SK-N-SH (cell line): ENCODE data around the gene ATCAY. TPM values are rescaled to one million over a fixed set of nuclear protein-coding genes. Genes with fewer than 3 reads are reported as not detected.
A peak's percentile ranks its signal among the peaks of the same experiment; 100 is the strongest.
"Not testable (repeated sequence)": the region's sequence is repeated elsewhere in the genome, so short reads cannot be mapped to it uniquely, and the experiment has no call there.

Source experiments
- CTCF ChIA-PET: fragments of 300-600, 350-600 bp; formaldehyde crosslinking; extraction: SDS; loops from one replicate; lab custom pipeline; 2021; lab: Yijun Ruan, JAX
- POLR2A ChIA-PET: fragments of 350-600 bp; sonication (Branson Sonifier 250); formaldehyde crosslinking; extraction: SDS; loops from one replicate; lab custom pipeline; 2020; ENCODE audit warnings: antibody characterized with exemption, inconsistent platforms; lab: Yijun Ruan, JAX
- DNase-seq: peaks from one replicate; pipeline ENCODE4 v3.0.0; 2012
- H2AFZ ChIP-seq: fragments of 200-600 bp; sonication (generic); 2 replicates; pipeline ENCODE4 v1.8.1; 2016; ENCODE audit warnings: antibody characterized with exemption, mild to moderate bottlenecking, low read depth
- H3F3A ChIP-seq: fragments of 200-600 bp; sonication (generic); replicated peaks from 2 replicates; pipeline ENCODE3; 2016; ENCODE audit warnings: antibody characterized with exemption, mild to moderate bottlenecking; ENCODE audit not compliant: insufficient read depth
- H3K27ac ChIP-seq, 2 experiments: fragments of 200-500 bp in 1 of 2; fragments of 200-600 bp in 1 of 2; sonication (Bioruptor generic) in 1 of 2; sonication (generic), shearing (Covaris generic) in 1 of 2; 2 replicates each; pipeline versions ENCODE4 v1.5.1 to v1.6.1; 2014 to 2016; ENCODE audit warnings: low read depth in 2 of 2, inconsistent platforms in 1 of 2, low read length in 1 of 2, mild to moderate bottlenecking in 1 of 2, mixed read lengths in 1 of 2
- H3K27me3 ChIP-seq: fragments of 200-600 bp; sonication (generic), shearing (Covaris generic); 2 replicates; pipeline ENCODE4 v1.6.1; 2016; ENCODE audit warnings: mixed run types; ENCODE audit not compliant: insufficient read depth
- H3K36me3 ChIP-seq, 2 experiments: fragments of 200-500 bp in 1 of 2; fragments of 200-600 bp in 1 of 2; sonication (Bioruptor generic) in 1 of 2; sonication (generic) in 1 of 2; replicated peaks in 1 of 2; 2 replicates each; pipeline versions ENCODE3 to v1.5.1; 2014 to 2016; ENCODE audit warnings: low read length in 1 of 2, mild to moderate bottlenecking in 1 of 2; ENCODE audit not compliant: insufficient read depth in 2 of 2, control insufficient read depth in 1 of 2
- H3K4me1 ChIP-seq, 2 experiments: fragments of 200-500 bp in 1 of 2; fragments of 200-600 bp in 1 of 2; sonication (Bioruptor generic) in 1 of 2; sonication (generic), shearing (Covaris generic) in 1 of 2; 2 replicates each; pipeline versions ENCODE4 v1.5.1 to v1.6.1; 2014 to 2016; ENCODE audit warnings: low read depth in 1 of 2, low read length in 1 of 2, mixed run types in 1 of 2; ENCODE audit not compliant: insufficient read depth in 2 of 2, control insufficient read depth in 1 of 2
- H3K4me2 ChIP-seq: fragments of 200-600 bp; sonication (generic), shearing (Covaris generic); 2 replicates; pipeline ENCODE4 v1.6.1; 2017; ENCODE audit warnings: mixed run types
- H3K4me3 ChIP-seq, 2 experiments: fragments of 200-500 bp in 1 of 2; fragments of 200-600 bp in 1 of 2; sonication (Bioruptor generic) in 1 of 2; sonication (generic), shearing (Covaris generic) in 1 of 2; 2 replicates each; pipeline versions ENCODE4 v1.5.1 to v1.8.1; 2014 to 2016; ENCODE audit warnings: low read depth in 2 of 2, inconsistent platforms in 1 of 2, low read length in 1 of 2, mild to moderate bottlenecking in 1 of 2, mixed read lengths in 1 of 2, moderate library complexity in 1 of 2
- H3K79me2 ChIP-seq: fragments of 200-600 bp; sonication (generic); 2 replicates; pipeline ENCODE4 v1.8.1; 2017; ENCODE audit warnings: mild to moderate bottlenecking; ENCODE audit not compliant: insufficient read depth
- H3K9ac ChIP-seq: fragments of 200-600 bp; sonication (generic); 2 replicates; pipeline ENCODE4 v1.6.1; 2017; ENCODE audit warnings: mixed run types
- H3K9me2 ChIP-seq: fragments of 200-600 bp; sonication (generic); 2 replicates; pipeline ENCODE4 v1.6.1; 2017; ENCODE audit warnings: mixed run types
- H3K9me3 ChIP-seq: fragments of 200-600 bp; sonication (generic); 2 replicates; pipeline ENCODE4 v1.6.1; 2017; ENCODE audit warnings: mixed run types, mild to moderate bottlenecking, moderate library complexity
- H4K20me1 ChIP-seq: fragments of 200-600 bp; sonication (generic); 2 replicates; pipeline ENCODE4 v1.6.1; 2017; ENCODE audit warnings: mild to moderate bottlenecking, mixed run types; ENCODE audit not compliant: insufficient read depth
- FOXJ3 ChIP-seq: sonication (generic); formaldehyde crosslinking; IDR thresholded peaks from 2 replicates; pipeline ENCODE4 v1.5.1; 2020; ENCODE audit warnings: mild to moderate bottlenecking, missing genetic modification reagents
- GATA2 ChIP-seq: sonication (generic); formaldehyde crosslinking; IDR thresholded peaks from 2 replicates; pipeline ENCODE4 v1.5.0; 2020; ENCODE audit warnings: mild to moderate bottlenecking, missing genetic modification reagents
- PBX3 ChIP-seq: IDR thresholded peaks from 2 replicates; pipeline ENCODE4; 2012
- RXRA ChIP-seq: IDR thresholded peaks from 2 replicates; pipeline ENCODE4 v1.4.0; 2012; ENCODE audit warnings: low read depth, mild to moderate bottlenecking, borderline replicate concordance
- WGBS: methylation state at CpG from one replicate; pipeline ENCODE4 v1.1.6; 2017; ENCODE audit warnings: low lambda C conversion rate; 5-methylcytosine and 5-hydroxymethylcytosine counted together
- polyA plus RNA-seq, 3 experiments: library from polyadenylated mRNA; depleted of rRNA; stranded (reverse); fragments of >200 nt; gene quantifications; 2 replicates each; pipeline ENCODE4 v1.2.3, GENCODE V29; 2012
- TF ChIP-seq, protein P1 (sequence below): fragments of 150-350 bp; IDR thresholded peaks from 2 replicates; pipeline ENCODE4 v1.6.1; 2016; ENCODE audit warnings: mild to moderate bottlenecking, low read depth, low read length

Gene ATCAY
- polyA plus RNA-seq, 1 of the 3 experiments (the other 2 are of a cell fraction) = 0.84 TPM

GRCh38 chr19:3966051-3967017 is 85.8 kb downstream of the ATCAY start:
- 90% methylated on average over 21 of the region's 30 CpGs for WGBS
- TF ChIP-seq FOXJ3 (CRISPR knock-in tag) (no peak), GATA2 (CRISPR knock-in tag) (no peak), RXRA (no peak), PBX3 (no peak)
- TF ChIP-seq, protein P1, sequence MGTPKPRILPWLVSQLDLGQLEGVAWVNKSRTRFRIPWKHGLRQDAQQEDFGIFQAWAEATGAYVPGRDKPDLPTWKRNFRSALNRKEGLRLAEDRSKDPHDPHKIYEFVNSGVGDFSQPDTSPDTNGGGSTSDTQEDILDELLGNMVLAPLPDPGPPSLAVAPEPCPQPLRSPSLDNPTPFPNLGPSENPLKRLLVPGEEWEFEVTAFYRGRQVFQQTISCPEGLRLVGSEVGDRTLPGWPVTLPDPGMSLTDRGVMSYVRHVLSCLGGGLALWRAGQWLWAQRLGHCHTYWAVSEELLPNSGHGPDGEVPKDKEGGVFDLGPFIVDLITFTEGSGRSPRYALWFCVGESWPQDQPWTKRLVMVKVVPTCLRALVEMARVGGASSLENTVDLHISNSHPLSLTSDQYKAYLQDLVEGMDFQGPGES = no peak
- H3K4me2 ChIP-seq = no peak overlapping the region
- no peak for DNase-seq
- no peak overlapping the region for H3K27ac ChIP-seq
- H4K20me1 ChIP-seq = peaks cover 80% of the 10 kb centered on the region
- POLR2A ChIA-PET = no interaction called here
- H3K4me1 ChIP-seq = peaks cover 15 to 22% of the 10 kb centered on the region in 2 experiments; a peak in 3 of 4 replicates
- H3K4me3 ChIP-seq = no peak overlapping the region
- H3F3A ChIP-seq = peaks cover 27% of the 10 kb centered on the region
- no peaks in the 10 kb centered on the region for H3K27me3 ChIP-seq
- no peak overlapping the region for H2AFZ ChIP-seq
- peaks cover 31 to 41% of the 10 kb centered on the region in 2 experiments for H3K36me3 ChIP-seq
- no peaks in the 10 kb centered on the region for H3K9me2 ChIP-seq
- H3K9ac ChIP-seq = no peak overlapping the region
- H3K9me3 ChIP-seq = no peaks in the 10 kb centered on the region
- CTCF ChIA-PET = no interaction called here
- H3K79me2 ChIP-seq = peaks cover 84% of the 10 kb centered on the region

DNA sequence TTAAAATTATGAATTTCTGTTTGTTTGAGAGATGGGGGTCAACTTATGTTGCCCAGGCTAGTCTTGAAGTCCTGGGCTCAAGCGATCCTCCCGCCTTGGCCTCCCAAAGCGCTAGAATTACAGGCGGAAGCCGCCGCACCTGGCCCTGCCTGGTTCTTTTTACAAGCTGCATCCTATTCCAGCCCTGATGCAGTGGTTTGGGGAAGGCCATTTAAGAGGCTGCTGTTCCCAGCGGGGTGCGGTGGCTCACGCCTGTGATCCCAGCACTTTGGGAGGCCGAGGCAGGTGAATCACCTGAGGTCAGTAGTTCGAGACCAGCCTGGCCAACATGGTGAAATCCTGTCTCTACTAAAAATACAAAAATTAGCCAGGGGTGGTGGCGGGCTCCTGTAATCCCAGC is 87.5 kb downstream of the ATCAY start:
- not testable (repeated sequence) for DNase-seq, H3K4me3 ChIP-seq, H3K9me2 ChIP-seq, H3K27me3 ChIP-seq, H3K9me3 ChIP-seq, H2AFZ ChIP-seq
- Histone ChIP-seq H3K4me2 (peak overlapping the region; percentile 97), H3K9ac (peak overlapping the region; percentile 22; the same call in 1 of the 2 replicates), H3K27ac (peak overlapping the region in 1 of 2 experiments; percentile 99; a peak in 2 of 4 replicates), H3K79me2 (peaks cover 75% of the 10 kb centered on the region), H3K4me1 (peaks cover 16 to 22% of the 10 kb centered on the region in 2 experiments; a peak in 3 of 4 replicates), H3K36me3 (peaks cover 25 to 36% of the 10 kb centered on the region in 2 experiments), H4K20me1 (peaks cover 83% of the 10 kb centered on the region), H3F3A (peaks cover 41% of the 10 kb centered on the region)
- WGBS = 92% methylated on average over 11 of the region's 12 CpGs
- ChIA-PET CTCF (interaction anchor here (1.0 kb wide), 1 partner anchor 34 kb away, joined by 3 read pairs; no protein-coding TSS in a partner anchor), POLR2A (interaction anchor here (0.6 kb wide), 1 partner anchor 13 kb away, joined by 3 read pairs; no protein-coding TSS in a partner anchor)
